Measurements from ENCODE around the gene SERPINE1.

- TF ChIP-seq EZH2phosphoT487 (IDR thresholded peaks at IDR 0.05; ENCODE audit: insufficient read depth, low read depth) (no peak), EZH2 (IDR thresholded peaks at IDR 0.05; ENCODE audit: insufficient read depth, poor library complexity, severe bottlenecking) (no peak)
Observed at GRCh38 chr7:101113836-101114235, 13.1 kb upstream of the SERPINE1 start.
